Fibroblast of lung (primary cell): Measurements from ENCODE around the gene USP12.

Source experiments
- CTCF ChIP-seq, 2 donors: IDR thresholded peaks in 1 of 2; conservative IDR thresholded peaks in 1 of 2; 1 replicate in 1 of 2; 2 replicates in 1 of 2; pipeline ENCODE4 v1.5.1; 2011 to 2012; ENCODE audit warnings: low read length in 2 of 2, control low read depth in 1 of 2, inconsistent platforms in 1 of 2, low read depth in 1 of 2, mild to moderate bottlenecking in 1 of 2
- EZH2 ChIP-seq: IDR thresholded peaks from 2 replicates; pipeline ENCODE4 v1.5.1; 2012; ENCODE audit warnings: low read length, control low read depth, mild to moderate bottlenecking; ENCODE audit errors: missing control alignments

GRCh38 chr13:27077451-27077850 is 94.2 kb downstream of the USP12 start:
- TF ChIP-seq CTCF (conservative IDR thresholded peaks at IDR 0.05 in 1 of 2, IDR thresholded peaks at IDR 0.05 in 1 of 2; ENCODE audit: low read depth in 1 of 2, low read length in 2 of 2) (no peak), EZH2 (no peak)
